ENCODE data around the gene IGSF22. TPM values are rescaled to one million over a fixed set of nuclear protein-coding genes. Genes with fewer than 3 reads are reported as not detected.

Gene IGSF22
- total and polyA plus RNA-seq, 9 of the 15 experiments (the other 6 are each of a cell fraction or from before 2014, with no cell fraction given): not detected

- in situ Hi-C loops (cut with MboI) (no loop called here), intact Hi-C loops (cut with micrococcal nuclease) (no loop called here)
- Histone ChIP-seq H4K20me1 (replicated peaks; ENCODE audit: control insufficient read depth, insufficient read depth, low read length) (peaks cover 8% of the 10 kb centered on the region), H3K4me1 (replicated peaks in 1 of 2; ENCODE audit: control insufficient read depth in 2 of 2, insufficient read depth in 2 of 2, low read length in 2 of 2) (no peaks in the 10 kb centered on the region; a peak in 1 of 5 replicates), H3K9ac (ENCODE audit: insufficient read depth in 1 of 2, low read depth in 2 of 2, low read length in 2 of 2) (no peak overlapping the region), H3K79me2 (ENCODE audit: control insufficient read depth, insufficient read depth, low read length) (no peaks in the 10 kb centered on the region), H2AFZ (ENCODE audit: low read depth, low read length) (no peak overlapping the region), H3K27ac (ENCODE audit: extremely low read depth, low read depth, low read length) (no peak overlapping the region), H3K9me3 (replicated peaks; ENCODE audit: control insufficient read depth, insufficient read depth, low read depth, low read length) (no peaks in the 10 kb centered on the region), H3K36me3 (ENCODE audit: control insufficient read depth, insufficient read depth, low read length) (no peaks in the 10 kb centered on the region), H3K4me2 (ENCODE audit: insufficient read depth, low read length) (no peak overlapping the region), H3K27me3 (ENCODE audit: control insufficient read depth in 2 of 2, insufficient read depth in 2 of 2, low read length in 2 of 2) (peaks cover 2 to 53% of the 10 kb centered on the region in 2 experiments; a peak in 4 of 5 replicates), H3K4me3 (no peak overlapping the region), H3K9me1 (ENCODE audit: control insufficient read depth, insufficient read depth, low read length) (no peaks in the 10 kb centered on the region)
- ATAC-seq (no peak), FAIRE-seq (no peak), DNase-seq (ENCODE audit: extremely low read depth in 1 of 4, low spot score in 3 of 4) (no peak)
- no TSS peak for BruUV-seq (replicated peaks)
- TF ChIP-seq MBD1 (CRISPR knock-in tag; IDR thresholded peaks at IDR 0.05) (no peak), MTA3 (IDR thresholded peaks at IDR 0.05; ENCODE audit: borderline replicate concordance) (no peak), MXD1 (CRISPR knock-in tag; IDR thresholded peaks at IDR 0.05; ENCODE audit: borderline replicate concordance, poor library complexity, severe bottlenecking) (no peak), RBM34 (IDR thresholded peaks at IDR 0.05; ENCODE audit: borderline replicate concordance, insufficient read depth, low read length) (no peak), ADNP (tag; IDR thresholded peaks at IDR 0.05) (no peak), POLR2B (IDR thresholded peaks at IDR 0.05; ENCODE audit: low read depth, partially characterized antibody) (no peak), ZBTB7A (IDR thresholded peaks at IDR 0.05; ENCODE audit: borderline replicate concordance, control insufficient read depth, low read depth, low read length) (no peak), ZNF12 (CRISPR knock-in tag; IDR thresholded peaks at IDR 0.05) (no peak), CTCFL (IDR thresholded peaks at IDR 0.05; ENCODE audit: borderline replicate concordance, insufficient read depth, low read depth, low read length, poor library complexity, severe bottlenecking) (no peak), MAFK (IDR thresholded peaks at IDR 0.05; ENCODE audit: low read length) (no peak), RFX5 (IDR thresholded peaks at IDR 0.05; ENCODE audit: low read depth, low read length) (no peak), PML (IDR thresholded peaks at IDR 0.05; ENCODE audit: low read length) (no peak), ZBTB1 (CRISPR knock-in tag; IDR thresholded peaks at IDR 0.05; ENCODE audit: borderline replicate concordance, low read depth) (no peak), ERF (CRISPR knock-in tag; IDR thresholded peaks at IDR 0.05) (no peak), FOXA3 (CRISPR knock-in tag; conservative IDR thresholded peaks at IDR 0.05 in 1 of 2, IDR thresholded peaks at IDR 0.05 in 1 of 2) (no peak), ZNF695 (CRISPR knock-in tag; IDR thresholded peaks at IDR 0.05) (no peak), EHMT2 (IDR thresholded peaks at IDR 0.05) (no peak), NCOA6 (IDR thresholded peaks at IDR 0.05) (no peak)
- 3% methylated on average over 3 of the region's 3 CpGs for WGBS (ENCODE audit: insufficient coverage, low coverage, missing lambda C conversion rate)
- ChIA-PET POLR2A (interaction anchor here (0.6 to 0.8 kb wide), 2 partner anchors 33 to 189 kb away, joined by 3 to 4 read pairs; no protein-coding TSS in a partner anchor), CTCF (ENCODE audit: low intra/inter-chr PET ratio) (no interaction called here)
Observed at GRCh38 chr11:18773681-18774080, 47.7 kb upstream of the IGSF22 start.

All from K562 (cell line).